ENCODE results near the gene ERG.

Gene ERG

GRCh38 chr21:38430401-38430984 lies 67.8 kb downstream of the ERG start:
- no peak for DNase-seq

DNA sequence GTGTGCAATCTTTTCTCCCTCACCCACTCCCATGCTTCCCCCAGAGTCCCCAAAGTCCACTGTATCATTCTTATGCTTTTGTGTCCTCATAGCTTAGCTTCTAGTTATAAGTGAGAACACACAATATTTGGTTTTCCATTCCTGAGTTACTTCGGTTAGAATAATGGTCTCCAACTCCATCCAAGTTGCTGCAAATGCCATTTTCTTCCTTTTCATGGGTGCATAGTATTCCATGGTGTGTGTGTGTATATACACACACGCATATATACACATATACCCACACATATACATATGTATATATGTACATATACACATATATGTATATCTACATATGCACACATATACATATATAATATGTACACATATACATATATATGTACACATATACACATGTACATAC lies 69.3 kb downstream of the ERG start:
- DNase-seq: no peak

- DNase-seq: no peak
Observed at GRCh38 chr21:38428211-38428610, 70.1 kb downstream of the ERG start.

DNA sequence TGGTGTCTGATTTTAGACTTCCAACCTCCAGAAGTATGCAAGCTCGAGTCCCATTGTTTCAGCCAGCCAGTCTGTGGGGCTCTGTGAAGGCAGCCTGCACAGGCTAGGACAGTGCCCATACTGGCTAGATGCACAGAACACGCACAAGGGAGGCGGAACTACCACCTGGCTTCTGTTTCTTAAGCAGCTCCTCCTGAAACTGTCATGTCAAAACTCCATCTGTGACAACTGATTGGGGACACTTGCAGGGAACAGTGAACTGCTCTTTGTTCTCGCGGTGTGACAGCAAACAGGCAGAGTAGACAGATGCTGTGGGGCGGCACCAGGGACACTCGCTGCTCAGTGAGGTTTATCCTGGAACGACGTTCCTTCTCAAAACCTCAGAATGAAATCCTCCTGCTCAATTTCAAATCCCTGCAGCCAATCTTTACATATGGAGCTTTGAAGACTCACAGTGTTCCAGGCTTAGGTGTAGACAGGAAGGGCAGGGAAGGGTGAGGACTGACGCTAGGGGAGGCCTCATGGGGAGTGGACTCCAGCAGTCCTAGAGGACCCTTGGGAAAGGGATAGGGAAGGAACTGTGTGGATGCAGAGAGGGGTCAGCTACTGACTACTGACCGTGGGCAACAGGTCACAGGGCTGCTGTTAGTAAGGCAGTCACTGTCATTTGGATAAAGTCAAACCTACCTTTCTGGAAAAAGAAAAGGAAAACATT lies 73.8 kb downstream of the ERG start:
- DNase-seq: no peak

DNA sequence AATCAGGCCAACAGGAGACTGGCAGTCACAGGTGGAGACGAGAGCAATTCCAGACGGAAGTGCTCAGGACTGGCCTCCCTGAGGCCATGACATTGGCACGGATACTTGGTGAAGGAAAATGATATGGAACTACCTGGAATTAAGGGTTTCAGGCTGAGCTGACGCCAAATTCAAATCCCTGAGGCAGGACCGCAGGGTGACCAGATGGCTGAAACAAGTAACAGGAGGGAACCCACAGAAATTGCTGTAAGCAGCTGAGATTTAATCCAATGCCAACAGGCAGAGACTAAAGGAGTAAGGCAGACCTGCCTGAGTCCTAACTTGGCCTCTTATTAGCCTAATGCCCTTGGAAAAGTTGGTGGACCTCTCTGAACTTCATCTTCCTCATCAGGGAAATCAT lies 76.2 kb downstream of the ERG start:
- no peak for DNase-seq

DNA sequence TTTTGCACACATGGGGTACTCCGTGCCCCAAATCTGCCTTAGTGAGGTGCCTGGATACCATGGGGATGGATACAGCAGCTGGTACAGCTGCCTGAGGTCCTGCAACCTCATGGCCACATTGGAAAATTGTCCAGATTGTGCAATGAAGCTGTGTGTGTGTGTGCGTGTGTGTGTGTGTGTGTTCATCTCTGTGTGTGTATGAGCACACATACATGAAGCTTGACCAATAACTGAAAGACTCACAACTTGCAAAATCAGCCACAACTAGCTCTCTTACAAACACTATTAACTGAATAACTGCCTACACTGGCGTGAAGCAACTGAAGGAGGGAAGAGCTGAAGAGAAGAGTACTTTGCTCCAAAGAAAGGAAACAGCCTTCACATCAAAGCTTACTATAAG lies 78.1 kb downstream of the ERG start:
- DNase-seq: peak; percentile 67

- peak; percentile 17 for DNase-seq
Observed at GRCh38 chr21:38417726-38418125, 80.6 kb downstream of the ERG start.

GRCh38 chr21:38416791-38417190 lies 81.5 kb downstream of the ERG start:
- peak; percentile 40 for DNase-seq

GRCh38 chr21:38413958-38414548 lies 84.2 kb downstream of the ERG start:
- DNase-seq: no peak

GRCh38 chr21:38410466-38410865 lies 87.8 kb downstream of the ERG start:
- DNase-seq: no peak

DNA sequence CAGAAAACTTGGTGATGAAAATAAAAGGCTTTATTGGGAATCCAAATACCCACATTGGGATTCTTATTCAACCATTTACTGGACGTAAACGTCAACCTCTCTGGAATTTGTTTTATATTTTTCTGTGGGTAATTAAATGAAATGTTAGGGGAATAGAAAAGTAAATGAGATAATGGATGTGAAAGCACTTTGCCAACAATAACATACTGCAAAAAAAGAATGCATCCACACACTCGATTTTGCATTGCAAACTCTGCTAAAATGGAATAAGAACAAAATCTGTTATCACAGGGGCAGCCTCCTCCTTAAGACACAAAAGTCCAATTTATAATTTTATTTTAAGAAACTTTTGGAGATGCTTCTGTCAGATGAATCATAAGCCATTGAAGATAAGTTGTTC lies 88.4 kb downstream of the ERG start:
- no peak for DNase-seq

GRCh38 chr21:38404177-38404576 lies 94.1 kb downstream of the ERG start:
- DNase-seq: no peak

GRCh38 chr21:38402795-38403194 lies 95.5 kb downstream of the ERG start:
- DNase-seq: no peak

DNA sequence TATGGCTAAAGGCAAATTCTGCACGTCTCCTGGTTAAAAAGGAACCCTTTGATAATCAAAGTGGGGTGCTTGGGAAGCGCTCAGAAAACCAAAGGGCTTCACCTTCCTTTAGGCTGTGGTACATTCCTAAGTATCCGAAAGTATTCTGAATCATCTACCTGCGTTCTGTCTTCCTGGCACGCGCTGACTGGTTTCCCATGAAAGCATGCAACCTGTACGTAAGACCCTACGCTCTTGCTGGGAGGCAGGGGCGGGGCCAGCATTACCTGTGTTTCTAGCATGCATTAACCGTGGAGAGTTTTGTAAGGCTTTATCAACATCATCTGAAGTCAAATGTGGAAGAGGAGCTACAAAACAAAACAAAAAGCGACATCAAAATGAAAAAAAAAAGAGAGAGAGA lies 96.0 kb downstream of the ERG start:
- DNase-seq: no peak

GRCh38 chr21:38401191-38401926 lies 96.9 kb downstream of the ERG start:
- no peak for DNase-seq

GRCh38 chr21:38400195-38400919 lies 97.9 kb downstream of the ERG start:
- no peak for DNase-seq

DNA sequence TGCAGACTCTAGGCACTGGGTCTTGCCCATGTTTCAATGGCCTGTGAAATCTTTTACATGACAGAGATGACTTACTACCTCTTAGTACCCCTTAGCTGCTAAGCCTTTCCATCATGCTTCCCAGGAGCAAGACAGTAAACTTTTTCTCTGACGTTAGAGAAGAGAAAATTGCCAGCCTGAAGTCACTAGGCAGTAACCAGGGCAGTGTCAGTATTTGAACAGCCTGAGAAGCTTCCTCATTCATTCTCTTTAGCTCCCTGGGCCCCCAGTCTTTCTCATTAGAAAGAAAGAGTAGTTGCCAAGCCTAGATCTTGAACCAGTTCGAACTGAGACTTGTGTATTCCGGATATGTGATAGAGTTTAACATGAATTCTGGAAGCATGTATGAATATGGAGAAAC lies 99.2 kb downstream of the ERG start:
- no peak for DNase-seq

GRCh38 chr21:38396325-38396724 lies 102.0 kb downstream of the ERG start:
- no peak for DNase-seq

DNA sequence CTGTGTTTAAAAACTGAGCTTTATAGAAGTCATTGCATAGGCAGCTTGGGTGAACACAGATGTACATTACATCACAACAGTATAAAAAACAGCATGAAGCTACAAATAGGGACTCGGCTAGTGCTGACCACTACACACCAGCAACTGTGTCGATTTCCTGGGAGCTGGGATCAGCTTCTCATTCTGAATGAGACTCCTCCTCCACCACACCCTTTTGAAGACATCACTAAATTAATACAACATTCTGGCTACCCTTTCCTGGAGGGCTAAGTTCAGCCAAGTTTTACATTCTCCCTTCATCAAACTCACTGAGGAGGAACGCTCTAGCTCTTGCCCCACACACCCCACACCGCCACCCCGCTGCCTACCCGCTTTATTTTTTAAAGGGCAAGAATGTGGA lies 102.7 kb downstream of the ERG start:
- DNase-seq: no peak

GRCh38 chr21:38392661-38393060 lies 105.6 kb downstream of the ERG start:
- DNase-seq: no peak

DNA sequence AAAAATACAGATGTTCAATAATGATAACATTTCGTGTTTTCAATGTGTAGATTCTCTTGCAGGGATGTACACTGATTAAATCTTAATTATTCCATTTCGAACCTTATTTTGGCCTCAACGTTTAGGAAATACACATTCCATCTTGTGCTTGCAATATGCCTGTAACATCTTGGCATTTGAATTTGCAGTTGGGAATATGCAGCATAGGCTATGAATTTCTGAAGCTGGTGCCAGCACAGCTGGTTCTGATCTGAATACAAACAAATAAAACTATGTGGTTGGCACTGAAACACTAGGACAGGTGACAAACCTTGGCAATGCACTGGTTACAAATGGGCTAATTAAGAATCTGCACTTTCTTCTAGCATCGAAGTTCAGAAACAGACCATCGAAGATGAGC lies 108.4 kb downstream of the ERG start:
- no peak for DNase-seq

GRCh38 chr21:38389354-38389676 lies 109.0 kb downstream of the ERG start:
- DNase-seq: no peak

DNA sequence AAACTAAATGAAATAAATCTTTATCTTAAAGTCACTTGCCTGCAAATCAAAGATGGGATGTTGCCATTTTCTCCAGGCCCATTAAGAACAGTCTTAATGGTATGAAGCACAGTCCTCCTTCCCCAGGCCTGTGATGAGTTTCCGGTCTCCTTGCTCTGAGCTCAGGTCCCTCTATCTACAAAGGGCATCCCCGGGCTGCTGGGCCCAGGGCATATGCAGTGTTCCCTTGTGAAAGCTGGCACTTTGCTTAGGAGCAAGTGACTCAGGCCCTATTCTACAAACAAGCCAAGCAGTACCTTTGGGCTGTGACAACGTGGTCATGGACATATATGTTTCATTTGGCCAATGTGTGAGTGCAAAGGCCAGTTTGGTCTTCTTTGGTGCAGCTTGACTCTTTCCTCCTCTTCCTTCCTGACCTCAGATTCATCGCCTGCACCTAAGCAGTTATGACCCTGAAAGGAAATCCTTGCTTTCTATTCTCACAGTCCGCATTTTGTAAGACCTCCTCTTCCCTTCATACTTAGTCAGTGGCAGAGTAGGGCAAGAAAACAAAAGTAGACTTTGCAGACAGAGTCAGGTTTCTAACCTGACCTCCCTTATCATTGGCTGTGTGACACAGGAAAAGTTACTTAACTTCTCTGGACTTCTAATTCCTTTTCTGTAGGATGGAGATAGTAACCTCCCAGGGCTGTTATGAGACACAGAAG lies 109.5 kb downstream of the ERG start:
- no peak for DNase-seq
